Stomach (tissue), 4 donors: ENCODE measurements around the gene GALP.

ENCODE experiments used
- CTCF ChIP-seq, 7 experiments: fragments of 450-650 bp in 4 of 7; fragments of 200-600 bp in 3 of 7; sonication (generic) in 3 of 7; IDR thresholded peaks; one replicate each; pipeline ENCODE4 v1.5.1; 2016 to 2019; ENCODE audit warnings: antibody characterized with exemption in 7 of 7, control low read depth in 2 of 7, mild to moderate bottlenecking in 1 of 7
- EP300 ChIP-seq: sonication (generic); formaldehyde crosslinking; IDR thresholded peaks from one replicate; pipeline ENCODE4 v1.6.1; 2017; ENCODE audit warnings: antibody characterized with exemption
- POLR2A ChIP-seq, 4 donors: fragments of 450-650 bp; IDR thresholded peaks; one replicate each; pipeline ENCODE4 v1.6.1; 2016; ENCODE audit warnings: antibody characterized with exemption in 4 of 4, control low read depth in 2 of 4, mild to moderate bottlenecking in 1 of 4, moderate library complexity in 1 of 4
- POLR2AphosphoS5 ChIP-seq, 3 donors: sonication (generic); formaldehyde crosslinking; IDR thresholded peaks; one replicate each; pipeline ENCODE4 v1.6.1; 2016; ENCODE audit warnings: antibody characterized with exemption in 3 of 3

GRCh38 chr19:56149656-56150038 is 26.2 kb upstream of the GALP start:
- TF ChIP-seq CTCF (IDR thresholded peaks at IDR 0.05) (no peak), POLR2A (IDR thresholded peaks at IDR 0.05) (no peak), POLR2AphosphoS5 (IDR thresholded peaks at IDR 0.05) (no peak), EP300 (no peak)
